Loucy (cell line): ENCODE results near the gene TPRG1.
A peak's percentile ranks its signal among the peaks of the same experiment; 100 is the strongest.

ENCODE experiments used
- EZH2phosphoT487 ChIP-seq: fragments of 200-600 bp; IDR thresholded peaks from 2 replicates; pipeline ENCODE4 v1.6.1; 2018; ENCODE audit warnings: antibody characterized with exemption, mild to moderate bottlenecking, moderate library complexity, borderline replicate concordance
- TF ChIP-seq, protein P1 (sequence below): fragments of 200-600 bp; sonication (generic); conservative IDR thresholded peaks from 2 replicates; pipeline ENCODE4 v1.5.1; 2014; ENCODE audit warnings: mild to moderate bottlenecking, antibody characterized with exemption, low read length

DNA sequence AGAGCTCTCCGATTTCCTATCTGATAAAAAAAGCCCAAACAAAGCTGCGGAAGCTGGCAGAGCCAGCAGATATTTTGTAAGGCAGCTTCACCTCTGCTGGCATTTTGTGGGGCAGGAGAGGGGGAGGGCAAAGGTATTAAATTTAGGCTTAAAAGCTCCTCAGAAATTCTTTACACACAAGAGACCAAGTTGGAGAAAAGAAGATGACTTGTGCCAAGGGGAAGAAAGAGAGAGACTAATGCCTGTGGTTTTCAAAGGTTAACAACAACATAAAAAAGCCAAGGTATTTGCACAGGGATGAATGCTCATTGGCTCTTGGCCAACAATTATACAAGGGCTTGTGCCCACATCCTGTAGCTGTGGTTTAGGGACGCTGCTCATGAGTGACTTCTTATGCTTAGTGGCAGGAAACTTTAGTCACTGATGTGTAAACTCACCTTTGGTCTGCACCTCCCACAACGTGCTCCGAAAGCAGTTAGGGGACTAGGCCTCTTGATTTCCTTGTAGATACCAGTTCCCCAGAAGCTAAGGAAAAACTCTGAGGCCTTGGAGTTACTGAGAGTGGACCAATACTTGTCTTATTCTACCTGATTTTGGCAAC is 152.9 kb downstream of the TPRG1 start:
- TF ChIP-seq, protein P1, sequence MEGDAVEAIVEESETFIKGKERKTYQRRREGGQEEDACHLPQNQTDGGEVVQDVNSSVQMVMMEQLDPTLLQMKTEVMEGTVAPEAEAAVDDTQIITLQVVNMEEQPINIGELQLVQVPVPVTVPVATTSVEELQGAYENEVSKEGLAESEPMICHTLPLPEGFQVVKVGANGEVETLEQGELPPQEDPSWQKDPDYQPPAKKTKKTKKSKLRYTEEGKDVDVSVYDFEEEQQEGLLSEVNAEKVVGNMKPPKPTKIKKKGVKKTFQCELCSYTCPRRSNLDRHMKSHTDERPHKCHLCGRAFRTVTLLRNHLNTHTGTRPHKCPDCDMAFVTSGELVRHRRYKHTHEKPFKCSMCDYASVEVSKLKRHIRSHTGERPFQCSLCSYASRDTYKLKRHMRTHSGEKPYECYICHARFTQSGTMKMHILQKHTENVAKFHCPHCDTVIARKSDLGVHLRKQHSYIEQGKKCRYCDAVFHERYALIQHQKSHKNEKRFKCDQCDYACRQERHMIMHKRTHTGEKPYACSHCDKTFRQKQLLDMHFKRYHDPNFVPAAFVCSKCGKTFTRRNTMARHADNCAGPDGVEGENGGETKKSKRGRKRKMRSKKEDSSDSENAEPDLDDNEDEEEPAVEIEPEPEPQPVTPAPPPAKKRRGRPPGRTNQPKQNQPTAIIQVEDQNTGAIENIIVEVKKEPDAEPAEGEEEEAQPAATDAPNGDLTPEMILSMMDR: no peak
- TF ChIP-seq EZH2phosphoT487: peak; percentile 48; the same call in 1 of the 2 replicates
